ENCODE results near the gene EXOC6B. TPM values are rescaled to one million over a fixed set of nuclear protein-coding genes. Genes with fewer than 3 reads are reported as not detected.
A peak's percentile ranks its signal among the peaks of the same experiment; 100 is the strongest.

The EXOC6B gene
- total and polyA plus RNA-seq, 7 donors, result 4.4 to 26.8 (median 14.1) TPM

DNA sequence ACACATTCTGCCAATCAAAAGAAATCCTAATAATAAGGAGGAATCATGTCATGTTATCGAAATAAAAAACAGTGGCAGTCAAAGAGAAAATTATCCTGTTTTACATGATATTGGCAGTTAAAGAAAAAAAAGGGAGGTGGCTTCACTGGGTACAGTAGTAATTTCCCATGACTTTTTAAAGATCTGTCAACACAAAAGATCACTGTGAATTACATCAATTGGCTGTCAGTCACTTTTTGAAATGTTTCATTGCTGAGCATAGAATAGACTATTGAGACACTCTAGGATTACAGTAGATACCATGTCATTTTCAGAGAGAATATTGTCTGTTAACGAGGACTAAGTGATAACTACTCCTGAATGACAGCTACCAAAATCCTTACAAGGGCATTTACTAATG is 342.5 kb downstream of the EXOC6B start:
- TF ChIP-seq, protein P1, sequence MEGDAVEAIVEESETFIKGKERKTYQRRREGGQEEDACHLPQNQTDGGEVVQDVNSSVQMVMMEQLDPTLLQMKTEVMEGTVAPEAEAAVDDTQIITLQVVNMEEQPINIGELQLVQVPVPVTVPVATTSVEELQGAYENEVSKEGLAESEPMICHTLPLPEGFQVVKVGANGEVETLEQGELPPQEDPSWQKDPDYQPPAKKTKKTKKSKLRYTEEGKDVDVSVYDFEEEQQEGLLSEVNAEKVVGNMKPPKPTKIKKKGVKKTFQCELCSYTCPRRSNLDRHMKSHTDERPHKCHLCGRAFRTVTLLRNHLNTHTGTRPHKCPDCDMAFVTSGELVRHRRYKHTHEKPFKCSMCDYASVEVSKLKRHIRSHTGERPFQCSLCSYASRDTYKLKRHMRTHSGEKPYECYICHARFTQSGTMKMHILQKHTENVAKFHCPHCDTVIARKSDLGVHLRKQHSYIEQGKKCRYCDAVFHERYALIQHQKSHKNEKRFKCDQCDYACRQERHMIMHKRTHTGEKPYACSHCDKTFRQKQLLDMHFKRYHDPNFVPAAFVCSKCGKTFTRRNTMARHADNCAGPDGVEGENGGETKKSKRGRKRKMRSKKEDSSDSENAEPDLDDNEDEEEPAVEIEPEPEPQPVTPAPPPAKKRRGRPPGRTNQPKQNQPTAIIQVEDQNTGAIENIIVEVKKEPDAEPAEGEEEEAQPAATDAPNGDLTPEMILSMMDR (IDR thresholded peaks at IDR 0.05), result no peak
- intact Hi-C loops (cut with DNase I), result no loop called here
- H3K4me3 ChIP-seq, result no peak overlapping the region
- H3K36me3 ChIP-seq (ENCODE audit: insufficient read depth in 1 of 2, low read depth in 1 of 2), result no peaks in the 10 kb centered on the region
- no peaks in the 10 kb centered on the region for H3K4me1 ChIP-seq
- H3K9me3 ChIP-seq, result no peaks in the 10 kb centered on the region
- no peak overlapping the region for H3K27ac ChIP-seq
- H3K27me3 ChIP-seq (ENCODE audit: insufficient read depth in 3 of 3, low read length in 2 of 3), result no peaks in the 10 kb centered on the region
- WGBS, 3 donors, result 95 to 97% (median 96%) methylated on average over 2 of the region's 2 CpGs
- DNase-seq, result no peak
- ATAC-seq, result no peak

DNA sequence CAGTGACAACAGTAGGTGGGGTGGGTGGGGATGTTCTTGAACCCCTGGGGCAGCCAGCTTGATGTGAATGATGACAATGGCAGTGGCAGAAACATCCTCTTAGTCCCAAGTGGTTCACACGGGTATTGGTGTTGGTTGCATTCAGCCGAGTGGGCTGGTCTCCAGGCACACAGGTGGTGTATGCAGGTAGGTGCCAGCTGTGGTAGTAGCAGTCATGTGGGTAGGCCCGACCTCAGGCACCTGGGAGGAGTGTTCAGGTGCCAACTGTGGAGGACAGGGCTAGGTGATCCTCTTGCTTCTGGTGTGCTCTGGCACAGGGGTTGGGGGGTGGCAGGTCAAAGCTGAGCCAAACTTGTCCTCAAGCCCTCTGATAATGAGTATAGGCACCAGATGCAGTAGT is 350.6 kb downstream of the EXOC6B start:
- H3K4me3 ChIP-seq, result no peak overlapping the region
- DNase-seq, result peak in 1 of 2 donors; percentile 15
- no peaks in the 10 kb centered on the region for H3K27me3 ChIP-seq (ENCODE audit: insufficient read depth in 3 of 3, low read length in 2 of 3)
- H3K36me3 ChIP-seq (ENCODE audit: insufficient read depth in 1 of 2, low read depth in 1 of 2), result no peaks in the 10 kb centered on the region
- ATAC-seq, result no peak
- TF ChIP-seq, protein P1 (IDR thresholded peaks at IDR 0.05), result no peak
- peaks cover 9% of the 10 kb centered on the region for H3K9me3 ChIP-seq
- WGBS, 3 donors, result 93 to 98% (median 95%) methylated on average over 3 of the region's 3 CpGs
- intact Hi-C loops (cut with DNase I), result no loop called here
- H3K4me1 ChIP-seq, result no peaks in the 10 kb centered on the region
- no peak overlapping the region for H3K27ac ChIP-seq

GRCh38 chr2:72457801-72458516 is 367.9 kb downstream of the EXOC6B start:
- intact Hi-C loops (cut with DNase I), result no loop called here
- Histone ChIP-seq H3K4me3 (no peak overlapping the region), H3K4me1 (no peaks in the 10 kb centered on the region), H3K27me3 (ENCODE audit: insufficient read depth in 3 of 3, low read length in 2 of 3) (no peaks in the 10 kb centered on the region), H3K36me3 (ENCODE audit: insufficient read depth in 1 of 2, low read depth in 1 of 2) (no peaks in the 10 kb centered on the region), H3K27ac (no peak overlapping the region), H3K9me3 (peaks cover 8% of the 10 kb centered on the region)
- WGBS, 3 donors, result 82 to 94% (median 91%) methylated on average over 6 of the region's 6 CpGs
- TF ChIP-seq, protein P1 (IDR thresholded peaks at IDR 0.05), result no peak
- ATAC-seq (no peak), DNase-seq (no peak)

- Histone ChIP-seq H3K36me3 (ENCODE audit: insufficient read depth in 1 of 2, low read depth in 1 of 2) (no peaks in the 10 kb centered on the region), H3K9me3 (no peaks in the 10 kb centered on the region), H3K4me3 (no peak overlapping the region), H3K27ac (no peak overlapping the region), H3K4me1 (no peaks in the 10 kb centered on the region), H3K27me3 (ENCODE audit: insufficient read depth in 3 of 3, low read length in 2 of 3) (no peaks in the 10 kb centered on the region)
- no peak for DNase-seq
- no peak for ATAC-seq
- 95 to 97% (median 97%) methylated on average over 4 of the region's 4 CpGs for WGBS, 3 donors
- intact Hi-C loops (cut with DNase I), result no loop called here
- TF ChIP-seq, protein P1 (IDR thresholded peaks at IDR 0.05), result no peak
These were observed 371.6 kb downstream of the EXOC6B start for GRCh38 chr2:72454189-72454588.

DNA sequence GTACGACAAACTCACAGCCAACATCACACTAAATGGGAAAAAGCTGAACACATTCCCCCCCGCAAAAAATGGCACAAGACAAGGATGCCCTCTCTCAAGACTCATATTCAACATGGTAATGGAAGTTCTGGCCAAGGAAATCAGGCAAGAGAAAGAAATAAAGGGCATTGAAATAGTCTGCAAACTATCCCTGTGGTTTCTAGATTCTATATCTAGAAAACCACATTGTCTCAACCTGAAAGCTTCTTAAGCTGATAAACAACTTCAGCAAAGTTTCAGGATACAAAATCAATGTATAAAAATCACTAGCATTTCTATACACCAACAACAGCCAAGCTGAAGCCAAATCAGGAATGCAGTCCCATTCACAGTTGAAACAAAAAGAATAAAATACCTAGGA is 383.6 kb downstream of the EXOC6B start:
- Histone ChIP-seq H3K9me3 (no peaks in the 10 kb centered on the region), H3K4me1 (no peaks in the 10 kb centered on the region), H3K27ac (no peak overlapping the region), H3K4me3 (no peak overlapping the region), H3K36me3 (ENCODE audit: insufficient read depth in 1 of 2, low read depth in 1 of 2) (no peaks in the 10 kb centered on the region), H3K27me3 (ENCODE audit: insufficient read depth in 3 of 3, low read length in 2 of 3) (no peaks in the 10 kb centered on the region)
- TF ChIP-seq, protein P1 (IDR thresholded peaks at IDR 0.05), result no peak
- 95 to 98% (median 98%) methylated on average over 2 of the region's 2 CpGs for WGBS, 3 donors
- intact Hi-C loops (cut with DNase I), result no loop called here
- no peak for ATAC-seq
- no peak for DNase-seq
